GM12872 (cell line): ENCODE data around the gene SAPCD2.

ENCODE experiments used
- CTCF ChIP-seq: IDR thresholded peaks from 3 replicates; pipeline ENCODE4 v1.5.1; 2011; ENCODE audit warnings: low read depth, mild to moderate bottlenecking, low read length, moderate library complexity; ENCODE audit not compliant: insufficient read depth

The SAPCD2 gene

DNA sequence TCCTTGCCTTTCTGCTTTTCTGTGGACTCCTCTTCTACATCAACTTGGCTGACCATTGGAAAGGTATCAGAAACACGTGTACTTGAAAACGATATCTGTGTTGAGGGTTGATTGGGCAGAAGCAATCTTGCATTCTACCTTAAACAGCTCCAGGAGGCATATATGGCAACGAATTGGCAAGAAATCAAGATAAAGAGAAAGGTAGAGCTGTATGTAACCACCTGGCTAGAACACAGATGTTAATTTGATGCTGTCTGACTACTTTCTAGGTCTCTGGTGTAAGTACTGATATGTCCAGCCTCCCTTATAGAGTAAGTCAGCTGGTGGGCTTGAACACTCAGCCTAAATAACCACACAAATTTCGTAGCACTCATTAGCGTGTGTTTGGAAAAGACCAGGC, 17.8 kb upstream of the SAPCD2 start:
- TF ChIP-seq CTCF, result no peak

GRCh38 chr9:137087409-137087925, 17.1 kb upstream of the SAPCD2 start:
- TF ChIP-seq CTCF, result no peak

- no peak for TF ChIP-seq CTCF
Observed at GRCh38 chr9:137086531-137087408, 16.4 kb upstream of the SAPCD2 start, which contains the start of gene MAN1B1. Gene MAN1B1 (plus strand): TSS chr9:137086985. CDS start chr9:137087000, 15 bp downstream.

DNA sequence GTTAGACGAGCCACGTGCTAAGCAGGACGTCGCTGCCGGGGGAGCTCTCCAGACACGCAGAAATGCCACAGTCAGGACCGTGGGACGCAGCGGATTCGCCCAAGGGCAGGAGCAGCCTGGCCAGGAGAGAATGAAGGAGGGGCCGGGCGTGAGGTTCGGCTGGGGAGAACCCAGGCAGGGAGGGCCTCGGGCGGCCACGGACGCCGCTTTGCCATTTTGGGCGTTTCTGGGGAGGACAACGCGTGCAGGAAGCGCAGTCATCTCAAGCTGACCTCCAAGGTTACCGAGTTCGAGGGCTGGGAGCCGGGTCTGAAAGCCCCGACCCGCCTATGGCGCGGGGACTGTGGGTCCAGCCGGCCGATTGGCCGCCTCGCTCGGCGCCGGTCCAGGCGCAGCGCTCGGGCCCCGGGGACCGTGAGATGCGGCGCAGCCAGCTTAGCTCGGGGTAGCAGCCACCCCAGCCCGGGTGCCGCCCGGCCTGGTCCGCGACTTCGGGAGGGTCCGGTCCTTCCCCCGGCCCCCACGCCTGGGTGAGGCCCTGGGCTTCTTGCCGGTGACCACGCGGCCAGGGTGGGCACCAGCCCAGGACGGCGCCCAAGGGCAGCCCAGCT, 15.7 kb upstream of the SAPCD2 start:
- no peak for TF ChIP-seq CTCF

DNA sequence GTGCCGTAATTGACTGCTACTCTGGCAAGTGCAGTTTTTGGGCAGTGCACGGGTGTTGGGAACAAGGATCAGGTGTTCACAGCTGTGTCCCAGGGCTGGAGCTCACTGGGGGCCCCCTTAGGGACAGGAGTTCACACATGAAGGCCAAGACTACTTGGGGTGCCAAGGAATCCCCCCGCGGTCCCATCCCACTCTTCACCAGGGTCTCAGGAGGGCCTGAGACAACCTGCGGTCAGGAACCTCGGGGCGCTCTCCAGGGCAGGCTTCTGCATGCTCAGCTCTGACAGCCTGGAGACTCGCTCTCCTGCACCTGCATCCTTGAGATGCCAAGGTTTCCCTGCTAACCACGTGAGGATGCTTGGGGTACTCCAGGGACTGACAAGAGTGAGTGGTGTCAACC, 14.2 kb upstream of the SAPCD2 start:
- no peak for TF ChIP-seq CTCF

- TF ChIP-seq CTCF, result no peak
Observed at GRCh38 chr9:137083394-137084004, 13.1 kb upstream of the SAPCD2 start.

GRCh38 chr9:137082925-137083290, 12.6 kb upstream of the SAPCD2 start:
- no peak for TF ChIP-seq CTCF
